T1000 (cell line): ENCODE data around the gene LRFN5.
A peak's percentile ranks its signal among the peaks of the same experiment; 100 is the strongest.
"Not testable (repeated sequence)": the region's sequence is repeated elsewhere in the genome, so short reads cannot be mapped to it uniquely, and the experiment has no call there.

Experiments
- DNase-seq: peaks from one replicate; lab custom pipeline; 2025; ENCODE audit warnings: mixed read lengths; lab: John Stamatoyannopoulos, UW

Gene LRFN5

GRCh38 chr14:41606532-41607303 is at the start of gene LRFN5:
Gene LRFN5 (plus strand): TSS chr14:41606876.
- DNase-seq, result peak; percentile 33

- no peak for DNase-seq
These were observed 48.2 kb upstream of the LRFN5 start for GRCh38 chr14:41558490-41558889.

- not testable (repeated sequence) for DNase-seq
These were observed 39.8 kb upstream of the LRFN5 start for GRCh38 chr14:41566864-41567263.

GRCh38 chr14:41568979-41569378 is 37.7 kb upstream of the LRFN5 start:
- DNase-seq, result no peak

- DNase-seq, result no peak
These were observed 36.1 kb upstream of the LRFN5 start for GRCh38 chr14:41570415-41571155.

GRCh38 chr14:41586237-41586636 is 20.4 kb upstream of the LRFN5 start:
- no peak for DNase-seq

- no peak for DNase-seq
These were observed 9.0 kb upstream of the LRFN5 start for GRCh38 chr14:41597647-41598046.

- not testable (repeated sequence) for DNase-seq
These were observed 6.8 kb upstream of the LRFN5 start for GRCh38 chr14:41599805-41600385.

- no peak for DNase-seq
These were observed 1.8 kb upstream of the LRFN5 start for GRCh38 chr14:41604721-41605531.

GRCh38 chr14:41605550-41606281 is 960 bp upstream of the LRFN5 start:
- no peak for DNase-seq

- no peak for DNase-seq
These were observed 469 bp upstream of the LRFN5 start for GRCh38 chr14:41606282-41606531.

GRCh38 chr14:41607304-41607775 is 664 bp downstream of the LRFN5 start:
- peak; percentile 10 for DNase-seq

GRCh38 chr14:41607966-41608663 is 1.4 kb downstream of the LRFN5 start:
- no peak for DNase-seq

GRCh38 chr14:41608681-41609390 is 2.2 kb downstream of the LRFN5 start:
- no peak for DNase-seq

GRCh38 chr14:41609704-41610183 is 3.1 kb downstream of the LRFN5 start:
- peak; percentile 71 for DNase-seq

- no peak for DNase-seq
These were observed 8.4 kb downstream of the LRFN5 start for GRCh38 chr14:41615011-41615595.

- DNase-seq, result no peak
These were observed 17.1 kb downstream of the LRFN5 start for GRCh38 chr14:41623736-41624135.

GRCh38 chr14:41629876-41630275 is 23.2 kb downstream of the LRFN5 start:
- no peak for DNase-seq

- DNase-seq, result no peak
These were observed 27.6 kb downstream of the LRFN5 start for GRCh38 chr14:41634286-41634685.
